GM23338 (cell line): Measurements from ENCODE around the gene UBXN4.

ENCODE experiments used
- CREB1 ChIP-seq: fragments of 250-450 bp; sonication (Bioruptor Pico); IDR thresholded peaks from 2 replicates; pipeline ENCODE4 v1.5.0; 2020; ENCODE audit warnings: low read depth, mild to moderate bottlenecking, moderate library complexity
- CTCF ChIP-seq, 2 experiments: fragments of 200-600 bp in 1 of 2; sonication (generic) in 1 of 2; conservative IDR thresholded peaks; 2 replicates each; pipeline versions ENCODE4 v1.5.1 to v1.6.1; 2016 to 2017; ENCODE audit warnings: antibody characterized with exemption in 2 of 2, low read depth in 2 of 2, mild to moderate bottlenecking in 2 of 2, moderate library complexity in 1 of 2
- POLR2AphosphoS5 ChIP-seq: IDR thresholded peaks from 2 replicates; pipeline ENCODE4 v1.6.1; 2016; ENCODE audit warnings: antibody characterized with exemption, low read depth

GRCh38 chr2:135698838-135699237 lies 42.8 kb upstream of the UBXN4 start:
- TF ChIP-seq POLR2AphosphoS5 (no peak), CTCF (conservative IDR thresholded peaks at IDR 0.05; ENCODE audit: low read depth in 2 of 2) (no peak), CREB1 (no peak)
